GM12801 (cell line): ENCODE measurements around the gene ILF2.

Experiments
- TF ChIP-seq, protein P1 (sequence below): IDR thresholded peaks from one replicate; pipeline ENCODE4 v1.5.1; 2011; ENCODE audit warnings: control low read depth; ENCODE audit not compliant: insufficient read length; ENCODE audit errors: extremely low read depth

ILF2 gene

DNA sequence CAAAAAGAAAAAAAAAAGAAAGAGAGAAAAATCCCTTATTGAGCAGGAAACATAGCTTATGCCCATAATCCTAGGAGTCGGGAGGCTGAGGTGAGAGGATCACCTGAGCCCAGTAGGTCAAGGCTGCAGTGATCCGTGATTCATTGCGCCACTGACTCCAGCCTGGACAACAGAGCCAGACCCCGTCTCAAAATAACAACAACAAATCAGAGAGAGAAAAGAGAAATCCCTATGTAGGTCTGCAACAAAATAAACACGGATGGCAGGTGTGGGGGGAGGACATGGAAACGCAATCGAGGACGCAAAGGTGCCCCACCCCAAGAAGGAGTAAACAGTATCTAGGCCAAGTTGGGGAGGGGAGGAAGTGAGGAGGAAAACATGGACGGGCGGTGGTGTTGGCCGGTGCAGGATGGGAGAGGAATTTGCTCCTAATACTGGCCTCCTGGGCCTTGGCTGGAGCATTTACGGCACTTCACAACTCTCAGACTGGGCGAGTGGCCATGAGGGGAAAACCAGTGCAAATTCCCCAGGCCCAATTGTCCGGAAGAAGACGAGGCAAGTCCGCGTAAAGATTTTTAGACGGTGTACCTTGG, 37.5 kb downstream of the ILF2 start:
- TF ChIP-seq, protein P1, sequence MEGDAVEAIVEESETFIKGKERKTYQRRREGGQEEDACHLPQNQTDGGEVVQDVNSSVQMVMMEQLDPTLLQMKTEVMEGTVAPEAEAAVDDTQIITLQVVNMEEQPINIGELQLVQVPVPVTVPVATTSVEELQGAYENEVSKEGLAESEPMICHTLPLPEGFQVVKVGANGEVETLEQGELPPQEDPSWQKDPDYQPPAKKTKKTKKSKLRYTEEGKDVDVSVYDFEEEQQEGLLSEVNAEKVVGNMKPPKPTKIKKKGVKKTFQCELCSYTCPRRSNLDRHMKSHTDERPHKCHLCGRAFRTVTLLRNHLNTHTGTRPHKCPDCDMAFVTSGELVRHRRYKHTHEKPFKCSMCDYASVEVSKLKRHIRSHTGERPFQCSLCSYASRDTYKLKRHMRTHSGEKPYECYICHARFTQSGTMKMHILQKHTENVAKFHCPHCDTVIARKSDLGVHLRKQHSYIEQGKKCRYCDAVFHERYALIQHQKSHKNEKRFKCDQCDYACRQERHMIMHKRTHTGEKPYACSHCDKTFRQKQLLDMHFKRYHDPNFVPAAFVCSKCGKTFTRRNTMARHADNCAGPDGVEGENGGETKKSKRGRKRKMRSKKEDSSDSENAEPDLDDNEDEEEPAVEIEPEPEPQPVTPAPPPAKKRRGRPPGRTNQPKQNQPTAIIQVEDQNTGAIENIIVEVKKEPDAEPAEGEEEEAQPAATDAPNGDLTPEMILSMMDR = no peak

DNA sequence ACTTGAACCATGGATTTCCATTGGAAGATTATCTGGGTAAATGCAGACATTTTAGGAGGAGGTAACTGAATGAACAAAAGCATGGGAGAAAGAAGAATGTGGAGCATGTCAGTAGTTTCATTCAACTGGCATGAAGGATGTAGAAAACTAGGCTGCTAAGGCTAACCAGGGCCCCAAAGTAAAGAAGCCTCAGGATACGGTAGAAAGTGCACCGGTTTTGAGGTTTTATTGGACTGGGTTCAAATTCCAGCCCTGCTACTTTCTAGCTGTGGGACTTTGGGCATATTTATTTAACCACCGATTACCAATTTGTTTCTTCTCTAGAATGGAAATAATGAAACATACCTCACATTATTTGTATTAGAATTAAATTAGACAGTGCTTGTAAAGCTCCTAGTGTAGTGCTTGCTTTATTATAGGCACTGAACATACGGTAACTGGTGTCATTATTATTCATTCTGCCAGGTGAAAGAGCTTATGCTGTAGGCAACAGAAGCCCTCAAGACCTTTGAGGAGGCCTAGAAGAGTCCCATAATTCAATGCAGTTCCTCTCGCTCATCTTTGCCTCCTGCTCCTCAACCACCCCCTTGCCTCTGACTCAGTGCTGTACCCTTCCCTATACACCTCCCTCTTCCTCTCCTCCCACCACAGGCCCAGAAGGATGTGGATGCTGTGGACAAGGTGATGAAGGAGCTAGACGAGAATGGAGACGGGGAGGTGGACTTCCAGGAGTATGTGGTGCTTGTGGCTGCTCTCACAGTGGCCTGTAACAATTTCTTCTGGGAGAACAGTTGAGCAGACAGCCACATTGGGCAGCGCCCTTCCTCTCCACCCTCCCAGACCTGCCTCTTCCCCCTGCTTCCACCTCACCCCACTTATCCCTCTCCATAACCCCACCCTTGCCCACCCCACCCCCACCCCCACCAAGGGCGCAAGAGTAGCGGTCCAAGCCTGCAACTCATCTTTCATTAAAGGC, 39.5 kb downstream of the ILF2 start:
- TF ChIP-seq, protein P1 = no peak

DNA sequence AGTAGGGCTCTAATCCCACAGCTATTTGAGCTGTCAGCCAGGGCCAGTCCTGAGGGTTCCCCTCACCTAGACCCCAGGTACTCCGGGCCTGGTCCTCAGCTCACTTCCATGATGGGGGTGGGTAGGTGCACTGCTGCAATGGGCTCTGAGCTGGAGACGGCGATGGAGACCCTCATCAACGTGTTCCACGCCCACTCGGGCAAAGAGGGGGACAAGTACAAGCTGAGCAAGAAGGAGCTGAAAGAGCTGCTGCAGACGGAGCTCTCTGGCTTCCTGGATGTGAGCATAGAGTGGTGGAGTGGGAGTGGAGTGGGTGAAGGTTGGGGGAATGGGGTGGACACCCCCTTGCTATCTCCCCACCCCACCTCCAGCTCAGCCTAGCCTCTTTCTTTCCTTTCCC, 40.4 kb downstream of the ILF2 start:
- TF ChIP-seq, protein P1 = no peak

DNA sequence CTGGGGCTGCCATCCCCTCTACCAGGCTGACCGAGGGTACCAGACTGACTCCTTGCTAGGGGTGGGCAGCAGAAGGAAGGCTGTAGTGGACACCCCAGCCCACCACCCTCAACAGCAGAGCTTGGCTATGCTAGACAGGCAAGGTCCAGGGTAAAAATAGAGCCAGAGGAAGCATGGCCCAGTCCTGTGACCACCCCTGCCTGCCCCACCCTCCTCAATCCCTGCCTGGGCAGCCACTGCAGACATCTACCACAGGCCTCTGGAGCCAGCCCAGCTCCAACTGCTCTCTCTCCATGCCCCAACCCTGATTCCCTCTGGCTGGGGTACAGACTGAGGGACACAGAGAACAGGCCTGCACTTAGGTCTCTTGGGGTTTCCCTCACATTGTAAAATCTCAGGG, 40.8 kb downstream of the ILF2 start:
- TF ChIP-seq, protein P1 = no peak

DNA sequence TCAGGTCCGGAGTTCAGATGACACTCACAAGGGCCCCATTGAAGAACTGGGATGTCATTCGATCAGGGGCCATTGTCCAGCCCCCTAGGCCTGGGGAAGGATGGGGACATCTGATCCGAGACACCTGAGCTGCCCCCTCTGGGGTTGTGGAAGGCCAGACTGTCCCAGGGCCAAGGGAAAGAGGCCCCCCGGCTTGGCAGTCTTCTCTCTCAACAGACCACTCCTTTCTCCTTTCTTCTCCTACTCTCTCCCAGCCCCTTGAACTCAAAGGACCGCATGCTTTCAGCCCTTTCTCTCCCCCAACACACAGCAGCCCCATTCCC, 41.5 kb downstream of the ILF2 start:
- TF ChIP-seq, protein P1 = no peak

DNA sequence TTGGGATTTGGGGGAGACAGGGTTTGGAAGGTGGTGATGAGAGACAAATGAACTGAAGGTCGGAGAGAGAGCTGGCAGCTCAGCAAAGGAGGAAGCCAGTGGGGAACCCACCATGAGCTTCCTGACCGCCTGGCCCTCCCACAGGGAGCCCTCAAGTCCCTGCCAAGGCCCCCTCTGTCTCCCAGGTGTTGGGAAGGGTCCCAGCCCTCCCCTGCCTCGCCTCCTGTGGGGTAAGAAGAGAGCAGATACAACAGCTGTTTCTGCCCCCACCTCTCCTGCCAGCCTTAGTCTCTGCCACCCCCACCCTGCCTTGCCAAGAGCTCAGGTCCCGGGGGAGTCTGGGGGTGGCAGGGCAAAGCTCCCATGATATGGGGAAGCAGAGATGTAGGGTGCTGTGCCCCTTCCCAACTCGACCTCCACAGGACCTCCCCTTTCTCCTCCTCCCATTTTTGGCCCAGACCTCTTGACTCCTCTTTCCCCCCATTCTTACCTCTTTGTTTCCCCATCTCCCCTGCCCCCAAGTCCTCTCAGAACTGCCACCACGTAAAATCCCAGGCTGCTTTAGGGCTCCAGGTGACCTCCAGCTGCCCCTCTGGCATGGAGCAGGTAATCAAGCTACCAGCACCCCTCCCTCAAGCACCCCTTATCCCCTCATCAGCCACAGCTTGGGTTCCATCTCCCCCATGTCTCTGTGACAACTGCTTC, 42.0 kb downstream of the ILF2 start:
- TF ChIP-seq, protein P1 = no peak
